Stimulated activated CD8-positive, alpha-beta memory T cell treated with anti-CD3 and anti-CD28 coated beads, Interleukin-7, amount 100 ng/mL, for 1 hour (primary cell): Measurements from ENCODE around the gene C8G.

ENCODE experiments used
- DNase-seq, 2 donors: peaks; one replicate each; pipeline ENCODE4 v3.0.0-alpha.2; 2020; ENCODE audit warnings: low read depth in 2 of 2

The C8G gene

GRCh38 chr9:136982232-136983051 is 37.4 kb downstream of the C8G start, which contains the start of gene LCNL1:
Gene LCNL1, plus strand, starts transcription at chr9:136982993. Its CDS starts 594 bp downstream, at chr9:136983587.
- DNase-seq, result no peak

GRCh38 chr9:136983167-136983566 is 38.1 kb downstream of the C8G start:
- DNase-seq, result no peak

GRCh38 chr9:136983656-136984314 is 38.7 kb downstream of the C8G start:
- no peak for DNase-seq

- DNase-seq, result no peak
Measured at GRCh38 chr9:136984464-136985026, 39.5 kb downstream of the C8G start.

GRCh38 chr9:136985027-136985602 is 40.1 kb downstream of the C8G start:
- DNase-seq, result no peak

- DNase-seq, result no peak
Measured at GRCh38 chr9:136985853-136986252, 40.8 kb downstream of the C8G start.

GRCh38 chr9:136988872-136989271 is 43.8 kb downstream of the C8G start:
- no peak for DNase-seq

GRCh38 chr9:136990242-136990911 is 45.3 kb downstream of the C8G start:
- no peak for DNase-seq

GRCh38 chr9:136991993-136992818 is 47.2 kb downstream of the C8G start, which contains the start of gene PAXX:
Gene PAXX, plus strand, starts transcription at chr9:136992422. Its CDS starts 22 bp downstream, at chr9:136992444.
- DNase-seq, result peak; percentile 87 to 90

GRCh38 chr9:136992819-136993369 is 47.9 kb downstream of the C8G start:
- no peak for DNase-seq

GRCh38 chr9:136994180-136994887 is 49.3 kb downstream of the C8G start:
- DNase-seq, result no peak

GRCh38 chr9:136994888-136995230 is 49.8 kb downstream of the C8G start:
- no peak for DNase-seq

- no peak for DNase-seq
Measured at GRCh38 chr9:136995362-136995761, 50.3 kb downstream of the C8G start.

- no peak for DNase-seq
Measured at GRCh38 chr9:136995772-136996311, 50.8 kb downstream of the C8G start.
